H9 (cell line): ENCODE data around the gene KRT36. TPM values are rescaled to one million over a fixed set of nuclear protein-coding genes. Genes with fewer than 3 reads are reported as not detected.

Source experiments
- DNase-seq: peaks from one replicate; pipeline ENCODE4 v3.0.0-alpha.2; 2017
- H2AFZ ChIP-seq: one replicate; pipeline ENCODE4 v1.6.1; 2013; ENCODE audit warnings: mild to moderate bottlenecking, low read length, control low read depth, moderate library complexity
- H2AK5ac ChIP-seq: 2 replicates; pipeline ENCODE4 v1.6.1; 2013; ENCODE audit warnings: low read length, control low read depth, mixed read lengths; ENCODE audit not compliant: insufficient read length
- H2BK120ac ChIP-seq: one replicate; pipeline ENCODE4 v1.6.1; 2013; ENCODE audit warnings: low read depth, mild to moderate bottlenecking, low read length, control low read depth, inconsistent platforms; ENCODE audit not compliant: poor library complexity, severe bottlenecking
- H2BK12ac ChIP-seq: 2 replicates; pipeline ENCODE4 v1.6.1; 2013; ENCODE audit warnings: low read length, control low read depth, mixed read lengths, low read depth; ENCODE audit not compliant: insufficient read length
- H2BK15ac ChIP-seq: 2 replicates; pipeline ENCODE4 v1.6.1; 2013; ENCODE audit warnings: low read depth, low read length, control low read depth
- H2BK20ac ChIP-seq: one replicate; pipeline ENCODE4 v1.6.1; 2013; ENCODE audit warnings: low read depth, mild to moderate bottlenecking, low read length, control low read depth, inconsistent platforms; ENCODE audit not compliant: poor library complexity, severe bottlenecking
- H2BK5ac ChIP-seq: 2 replicates; pipeline ENCODE4 v1.6.1; 2013; ENCODE audit warnings: low read length, control low read depth, mixed read lengths; ENCODE audit not compliant: insufficient read length
- H3K14ac ChIP-seq: 2 replicates; pipeline ENCODE4 v1.6.1; 2013; ENCODE audit warnings: low read length, control low read depth; ENCODE audit not compliant: insufficient read depth
- H3K18ac ChIP-seq: 2 replicates; pipeline ENCODE4 v1.6.1; 2013; ENCODE audit warnings: low read depth, mild to moderate bottlenecking, mixed read lengths, low read length, control low read depth; ENCODE audit not compliant: insufficient read length
- H3K23ac ChIP-seq: 2 replicates; pipeline ENCODE4 v1.6.1; 2013; ENCODE audit warnings: low read length, control low read depth, mixed read lengths, low read depth; ENCODE audit not compliant: insufficient read length
- H3K23me2 ChIP-seq: 2 replicates; pipeline ENCODE4 v1.6.1; 2013; ENCODE audit warnings: low read depth, mild to moderate bottlenecking, mixed read lengths, low read length, control low read depth; ENCODE audit not compliant: insufficient read length, poor library complexity, severe bottlenecking
- H3K27ac ChIP-seq: 2 replicates; pipeline ENCODE4 v1.5.1; 2013; ENCODE audit warnings: low read length, control low read depth, mixed read lengths, low read depth; ENCODE audit not compliant: insufficient read length
- H3K27me3 ChIP-seq: 2 replicates; pipeline ENCODE4 v1.6.1; 2013; ENCODE audit warnings: low read length, control low read depth, inconsistent platforms; ENCODE audit not compliant: insufficient read depth
- H3K4ac ChIP-seq: 2 replicates; pipeline ENCODE4 v1.6.1; 2013; ENCODE audit warnings: low read depth, mild to moderate bottlenecking, control low read depth, inconsistent platforms, low read length, moderate library complexity
- H3K4me1 ChIP-seq: 2 replicates; pipeline ENCODE4 v1.6.1; 2013; ENCODE audit warnings: low read length, control low read depth, inconsistent platforms; ENCODE audit not compliant: insufficient read depth
- H3K4me2 ChIP-seq: 2 replicates; pipeline ENCODE4 v1.6.1; 2013; ENCODE audit warnings: low read length, control low read depth, mixed read lengths; ENCODE audit not compliant: insufficient read length, insufficient read depth
- H3K56ac ChIP-seq: 2 replicates; pipeline ENCODE4 v1.6.1; 2013; ENCODE audit warnings: low read depth, mild to moderate bottlenecking, mixed read lengths, low read length, control low read depth; ENCODE audit not compliant: insufficient read length
- H3K79me1 ChIP-seq: 2 replicates; pipeline ENCODE4 v1.6.1; 2013; ENCODE audit warnings: low read depth, mild to moderate bottlenecking, moderate library complexity, low read length, control low read depth, inconsistent platforms; ENCODE audit not compliant: insufficient read depth, poor library complexity, severe bottlenecking
- H3K79me2 ChIP-seq: 2 replicates; pipeline ENCODE4 v1.6.1; 2013; ENCODE audit warnings: low read length, control low read depth, inconsistent platforms; ENCODE audit not compliant: insufficient read depth
- H3K9ac ChIP-seq: 2 replicates; pipeline ENCODE4 v1.6.1; 2013; ENCODE audit warnings: low read length, control low read depth, mixed read lengths; ENCODE audit not compliant: insufficient read length; ENCODE audit errors: extremely low read depth
- H3K9me3 ChIP-seq: one replicate; pipeline ENCODE4 v1.6.1; 2013; ENCODE audit warnings: low read depth, low read length, inconsistent platforms; ENCODE audit not compliant: control insufficient read depth
- H3T11ph ChIP-seq: one replicate; pipeline ENCODE4 v1.6.1; 2013; ENCODE audit warnings: mild to moderate bottlenecking, low read length, control low read depth, inconsistent platforms
- H4K20me1 ChIP-seq: one replicate; pipeline ENCODE4 v1.6.1; 2013; ENCODE audit not compliant: control insufficient read depth, insufficient read length, insufficient read depth
- H4K5ac ChIP-seq: 2 replicates; pipeline ENCODE4 v1.6.1; 2013; ENCODE audit warnings: low read depth, mild to moderate bottlenecking, mixed read lengths, low read length, control low read depth; ENCODE audit not compliant: insufficient read length
- H4K8ac ChIP-seq: replicated peaks from 2 replicates; pipeline ENCODE4 v1.6.1; 2013; ENCODE audit warnings: low read length, control low read depth, mixed read lengths, low read depth; ENCODE audit not compliant: insufficient read length
- H4K91ac ChIP-seq: 2 replicates; pipeline ENCODE4 v1.6.1; 2013; ENCODE audit warnings: low read depth, mild to moderate bottlenecking, moderate library complexity, mixed read lengths, low read length, control low read depth; ENCODE audit not compliant: insufficient read length
- H3K27ac Mint-ChIP-seq, 3 experiments: 2 replicates in 2 of 3; 3 replicates in 1 of 3; pipeline ENCODE4 v1.8.0; 2020 to 2021; ENCODE audit warnings: mixed read lengths in 3 of 3, mild to moderate bottlenecking in 1 of 3, moderate library complexity in 1 of 3
- H3K27me3 Mint-ChIP-seq: 2 replicates; pipeline ENCODE4 v1.8.0; 2021; ENCODE audit warnings: low read depth, mild to moderate bottlenecking, moderate library complexity, mixed read lengths
- H3K36me3 Mint-ChIP-seq, 3 experiments: 2 replicates in 2 of 3; 3 replicates in 1 of 3; pipeline ENCODE4 v1.8.0; 2020 to 2021; ENCODE audit warnings: low read depth in 3 of 3, mixed read lengths in 3 of 3; ENCODE audit not compliant: insufficient read depth in 1 of 3
- H3K4me1 Mint-ChIP-seq, 2 experiments: 2 replicates each; pipeline ENCODE4 v1.8.0; 2020; ENCODE audit warnings: mixed read lengths in 2 of 2
- H3K4me3 Mint-ChIP-seq, 2 experiments: 2 replicates in 1 of 2; 3 replicates in 1 of 2; pipeline ENCODE4 v1.8.0; 2020 to 2021; ENCODE audit warnings: mild to moderate bottlenecking in 2 of 2, mixed read lengths in 2 of 2, moderate library complexity in 1 of 2
- H3K9me3 Mint-ChIP-seq, 2 experiments: 2 replicates in 1 of 2; 3 replicates in 1 of 2; pipeline ENCODE4 v1.8.0; 2020; ENCODE audit warnings: mild to moderate bottlenecking in 2 of 2, mixed read lengths in 2 of 2, moderate library complexity in 1 of 2
- WGBS: extraction: QIAGEN DNeasy Blood & Tissue Kit; methylation state at CpG from one replicate; pipeline ENCODE4 v1.1.7; 2013; ENCODE audit warnings: missing lambda C conversion rate, low lambda C conversion rate, mixed read lengths; ENCODE audit not compliant: insufficient read length; ENCODE audit errors: extremely low coverage; 5-methylcytosine and 5-hydroxymethylcytosine counted together
- total RNA-seq: library from RNA; stranded (reverse); gene quantifications from 2 replicates; pipeline ENCODE4 v1.2.1, GENCODE V29; 2021
- TF ChIP-seq, protein P1 (sequence below): fragments of 200-600 bp; sonication (generic); conservative IDR thresholded peaks from 3 replicates; pipeline ENCODE4 v1.8.0; 2021; ENCODE audit warnings: antibody characterized with exemption, mild to moderate bottlenecking

The KRT36 gene
- total RNA-seq, 1 experiment from 2014 or later: not detected

DNA sequence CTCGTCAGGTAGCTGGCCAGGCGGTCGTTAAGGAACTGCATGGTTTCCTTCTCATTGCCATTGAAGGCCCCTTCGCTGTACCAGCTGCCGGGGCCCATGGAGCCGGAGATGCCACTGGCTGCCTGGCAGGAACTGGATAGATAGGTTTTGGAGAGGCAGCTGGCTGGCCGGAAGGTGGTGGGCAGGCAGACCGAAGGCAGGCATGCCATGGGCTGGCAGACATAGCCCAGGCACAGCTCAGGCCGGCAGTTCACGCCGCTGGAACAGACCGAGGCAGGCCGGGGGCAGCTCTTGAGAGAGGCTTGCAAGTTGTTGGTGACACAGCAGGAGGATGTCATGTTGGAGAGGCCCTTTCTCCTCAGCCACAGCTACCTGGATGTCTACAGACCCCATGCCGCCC, 22.7 kb downstream of the KRT36 start, which contains the start of gene KRT32:
Gene KRT32 (minus strand): TSS at position 399 of the 400 bp plus-strand sequence. CDS start 61 bp downstream, at position 338.
- Histone ChIP-seq H3K79me2 (no peaks in the 10 kb centered on the region), H4K8ac (no peak within 1 kb of the TSS), H3K23ac (no peak within 1 kb of the TSS), H2BK120ac (no peak within 1 kb of the TSS), H3K79me1 (no peaks in the 10 kb centered on the region), H3K14ac (no peak within 1 kb of the TSS), H3K4me1 (no peaks in the 10 kb centered on the region), H4K20me1 (no peaks in the 10 kb centered on the region), H3K9ac (no peak within 1 kb of the TSS), H3K27ac (no peak within 1 kb of the TSS), H3K4me2 (no peak within 1 kb of the TSS), H2BK12ac (no peak within 1 kb of the TSS), H2AFZ (no peak within 1 kb of the TSS), H3K4ac (no peak within 1 kb of the TSS), H2BK15ac (no peak within 1 kb of the TSS), H4K5ac (no peak within 1 kb of the TSS), H2BK5ac (no peak within 1 kb of the TSS), H3K27me3 (no peaks in the 10 kb centered on the region), H3K18ac (no peak within 1 kb of the TSS), H3T11ph (no peak within 1 kb of the TSS), H2AK5ac (no peak within 1 kb of the TSS), H3K23me2 (no peaks in the 10 kb centered on the region), H4K91ac (no peak within 1 kb of the TSS), H2BK20ac (no peak within 1 kb of the TSS), H3K9me3 (no peaks in the 10 kb centered on the region), H3K56ac (no peak within 1 kb of the TSS)
- peaks cover 9% of the 10 kb centered on the region in 2 experiments; a peak in 3 of 5 replicates for H3K9me3 Mint-ChIP-seq
- H3K27me3 Mint-ChIP-seq: peaks cover 7% of the 10 kb centered on the region
- no peaks in the 10 kb centered on the region for H3K36me3 Mint-ChIP-seq
- TF ChIP-seq, protein P1, sequence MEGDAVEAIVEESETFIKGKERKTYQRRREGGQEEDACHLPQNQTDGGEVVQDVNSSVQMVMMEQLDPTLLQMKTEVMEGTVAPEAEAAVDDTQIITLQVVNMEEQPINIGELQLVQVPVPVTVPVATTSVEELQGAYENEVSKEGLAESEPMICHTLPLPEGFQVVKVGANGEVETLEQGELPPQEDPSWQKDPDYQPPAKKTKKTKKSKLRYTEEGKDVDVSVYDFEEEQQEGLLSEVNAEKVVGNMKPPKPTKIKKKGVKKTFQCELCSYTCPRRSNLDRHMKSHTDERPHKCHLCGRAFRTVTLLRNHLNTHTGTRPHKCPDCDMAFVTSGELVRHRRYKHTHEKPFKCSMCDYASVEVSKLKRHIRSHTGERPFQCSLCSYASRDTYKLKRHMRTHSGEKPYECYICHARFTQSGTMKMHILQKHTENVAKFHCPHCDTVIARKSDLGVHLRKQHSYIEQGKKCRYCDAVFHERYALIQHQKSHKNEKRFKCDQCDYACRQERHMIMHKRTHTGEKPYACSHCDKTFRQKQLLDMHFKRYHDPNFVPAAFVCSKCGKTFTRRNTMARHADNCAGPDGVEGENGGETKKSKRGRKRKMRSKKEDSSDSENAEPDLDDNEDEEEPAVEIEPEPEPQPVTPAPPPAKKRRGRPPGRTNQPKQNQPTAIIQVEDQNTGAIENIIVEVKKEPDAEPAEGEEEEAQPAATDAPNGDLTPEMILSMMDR: no peak
- no CpG with 5 or more reads among the region's 14 CpGs for WGBS
- H3K27ac Mint-ChIP-seq: no peak within 1 kb of the TSS
- DNase-seq: no peak
- H3K4me3 Mint-ChIP-seq: no peak within 1 kb of the TSS
- no peaks in the 10 kb centered on the region for H3K4me1 Mint-ChIP-seq
